HepG2 (cell line): ENCODE results near the gene CSTF1. TPM values are rescaled to one million over a fixed set of nuclear protein-coding genes. Genes with fewer than 3 reads are reported as not detected.
A peak's percentile ranks its signal among the peaks of the same experiment; 100 is the strongest.

Experiments used
- ARNT2 ChIP-seq: sonication (generic); formaldehyde crosslinking; IDR thresholded peaks from 2 replicates; pipeline ENCODE4 v1.8.0; 2022; ENCODE audit warnings: mild to moderate bottlenecking, low read depth, missing genetic modification reagents, moderate library complexity
- CEBPB ChIP-seq: IDR thresholded peaks from 2 replicates; pipeline ENCODE4 v1.6.1; 2011; ENCODE audit warnings: low read depth, low read length, improper control_type of control experiment, borderline replicate concordance
- CHCHD3 ChIP-seq: sonication (generic); formaldehyde crosslinking; IDR thresholded peaks from 2 replicates; pipeline ENCODE4 v1.8.0; 2022; ENCODE audit warnings: mild to moderate bottlenecking, missing genetic modification reagents, moderate library complexity
- CHD2 ChIP-seq: IDR thresholded peaks from 2 replicates; pipeline ENCODE4 v1.6.1; 2011; ENCODE audit warnings: low read depth, low read length, improper control_type of control experiment
- JDP2 ChIP-seq: sonication (generic); formaldehyde crosslinking; IDR thresholded peaks from 2 replicates; pipeline ENCODE4 v1.8.1; 2022; ENCODE audit warnings: missing genetic modification reagents, borderline replicate concordance
- NPAS2 ChIP-seq: sonication (generic); formaldehyde crosslinking; IDR thresholded peaks from 2 replicates; pipeline ENCODE4 v1.8.0; 2022; ENCODE audit warnings: mild to moderate bottlenecking, missing genetic modification reagents, borderline replicate concordance
- RXRA ChIP-seq: sonication (generic); formaldehyde crosslinking; IDR thresholded peaks from 2 replicates; pipeline ENCODE4 v1.5.1; 2020; ENCODE audit warnings: missing genetic modification reagents
- SNRNP70 ChIP-seq: fragments of 200-400 bp; formaldehyde crosslinking; IDR thresholded peaks from 2 replicates; pipeline ENCODE4 v1.6.1; 2017; ENCODE audit warnings: mild to moderate bottlenecking, low read depth, low read length, moderate library complexity
- ZNF12 ChIP-seq: sonication (generic); formaldehyde crosslinking; IDR thresholded peaks from 2 replicates; pipeline ENCODE4 v1.5.0; 2020; ENCODE audit warnings: missing genetic modification reagents
- ZNF563 ChIP-seq: sonication (generic); formaldehyde crosslinking; IDR thresholded peaks from 2 replicates; pipeline ENCODE4 v1.8.0; 2022; ENCODE audit warnings: mild to moderate bottlenecking, moderate library complexity, missing genetic modification reagents
- ZNF569 ChIP-seq: sonication (generic); formaldehyde crosslinking; IDR thresholded peaks from 2 replicates; pipeline ENCODE4 v1.5.0; 2020; ENCODE audit warnings: mild to moderate bottlenecking, missing genetic modification reagents, moderate library complexity, borderline replicate concordance
- ZNF652 ChIP-seq: IDR thresholded peaks from 2 replicates; pipeline ENCODE4 v1.6.1; 2016; ENCODE audit warnings: low read depth, borderline replicate concordance
- ZNF674 ChIP-seq: sonication (generic); formaldehyde crosslinking; IDR thresholded peaks from 2 replicates; pipeline ENCODE4 v1.5.0; 2020; ENCODE audit warnings: low read depth, mild to moderate bottlenecking, missing genetic modification reagents
- ZNF788 ChIP-seq: sonication (generic); formaldehyde crosslinking; IDR thresholded peaks from 2 replicates; pipeline ENCODE4 v1.5.0; 2020; ENCODE audit warnings: mild to moderate bottlenecking, missing genetic modification reagents, borderline replicate concordance
- ZNF879 ChIP-seq: sonication (generic); formaldehyde crosslinking; IDR thresholded peaks from 2 replicates; pipeline ENCODE4 v1.8.1; 2023; ENCODE audit warnings: missing genetic modification reagents
- ZSCAN29 ChIP-seq: sonication (generic); formaldehyde crosslinking; conservative IDR thresholded peaks from 2 replicates; pipeline ENCODE4 v1.4.0; 2020; ENCODE audit warnings: mild to moderate bottlenecking, missing genetic modification reagents
- polyA plus RNA-seq, 8 experiments: library from polyadenylated mRNA; depleted of rRNA in 3 of 8; stranded (reverse) in 7 of 8; unstranded in 1 of 8; fragments of >200 nt; fragmentation: Illumina TruSeq in 4 of 8; extraction: Trizol in 4 of 8; gene quantifications; 2 replicates each; pipeline versions ENCODE4 v1.2.1 to v1.2.3, GENCODE V29; 2011 to 2016; ENCODE audit warnings: low read depth in 4 of 8, missing spikeins in 1 of 8, mixed read lengths in 1 of 8; ENCODE audit not compliant: insufficient read depth in 1 of 8
- total RNA-seq, 5 experiments: library from RNA; depleted of rRNA; stranded (reverse); fragments of >200 nt; fragmentation: Illumina TruSeq; extraction: Trizol; gene quantifications; 2 replicates each; pipeline ENCODE4 v1.2.3, GENCODE V29; 2016; ENCODE audit warnings: low read depth in 1 of 5
- TF ChIP-seq, protein P1 (sequence below): sonication (generic); formaldehyde crosslinking; IDR thresholded peaks from 2 replicates; pipeline ENCODE4 v1.5.1; 2020; ENCODE audit warnings: missing genetic modification reagents, mild to moderate bottlenecking, borderline replicate concordance
- TF ChIP-seq, protein P2 (sequence below): sonication (generic); formaldehyde crosslinking; IDR thresholded peaks from 2 replicates; pipeline ENCODE4 v1.4.0; 2020; ENCODE audit warnings: missing genetic modification reagents
- TF ChIP-seq, protein P3 (sequence below): sonication (generic); formaldehyde crosslinking; IDR thresholded peaks from 2 replicates; pipeline ENCODE4 v1.4.0; 2020; ENCODE audit warnings: mild to moderate bottlenecking, missing genetic modification reagents
- TF ChIP-seq, protein P4 (sequence below): sonication (generic); formaldehyde crosslinking; IDR thresholded peaks from 2 replicates; pipeline ENCODE4 v1.4.0; 2020; ENCODE audit warnings: mild to moderate bottlenecking, missing genetic modification reagents
- TF ChIP-seq, protein P5 (sequence below): sonication (generic); formaldehyde crosslinking; IDR thresholded peaks from 2 replicates; pipeline ENCODE4 v1.8.1; 2023; ENCODE audit warnings: mild to moderate bottlenecking, missing genetic modification reagents

The CSTF1 gene
- total and polyA plus RNA-seq, 2 of the 13 experiments (the other 11 are each of a cell fraction or from before 2014, with no cell fraction given), result 70.9 to 100 TPM

DNA sequence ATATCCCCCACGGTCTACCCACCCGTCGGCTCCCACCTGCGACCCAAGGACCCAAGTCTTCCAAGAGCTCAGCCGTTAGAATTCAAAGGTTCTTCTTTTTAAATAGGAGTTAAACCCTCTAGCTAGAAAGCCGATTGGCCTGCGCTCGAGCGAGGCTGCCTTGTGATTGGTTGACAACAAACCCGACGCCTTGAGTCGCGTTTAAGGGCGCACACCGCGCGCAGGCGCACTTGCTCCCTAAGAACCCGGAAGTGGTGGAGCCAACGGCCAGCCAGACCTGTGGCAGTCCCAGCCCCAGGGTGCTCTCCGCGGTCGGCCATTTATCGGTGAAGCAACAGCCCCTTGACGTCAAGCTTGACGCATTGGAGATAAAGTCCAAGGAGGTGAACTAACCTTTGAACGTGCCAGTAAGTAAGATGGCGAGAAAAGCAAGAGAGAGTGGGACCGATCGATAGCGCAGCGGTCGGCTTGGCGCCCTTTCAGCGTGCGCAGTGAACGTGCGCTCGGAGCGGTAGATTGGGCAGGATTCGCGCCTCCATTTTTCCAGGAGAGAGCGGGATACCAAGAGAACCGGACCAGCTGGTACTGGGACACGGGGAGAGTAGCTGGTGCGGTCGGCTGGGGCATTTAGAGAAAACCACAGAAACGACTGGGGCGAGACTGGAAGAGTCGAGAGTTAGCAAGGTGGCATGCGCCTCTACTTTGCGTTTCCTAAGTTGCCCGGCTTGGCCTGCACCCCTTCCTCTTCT is at the start of gene CSTF1, which contains the start of gene AURKA (continued):
- TF ChIP-seq CEBPB (peak; percentile 100), ARNT2 (peak; percentile 98), ZNF563 (CRISPR knock-in tag) (peak; percentile 72), SNRNP70 (no peak), JDP2 (CRISPR knock-in tag) (no peak; the same call in 1 of the 2 replicates), ZNF652 (CRISPR knock-in tag) (peak; percentile 68; the same call in 1 of the 2 replicates), ZNF879 (CRISPR knock-in tag) (peak; percentile 93), ZSCAN29 (CRISPR knock-in tag) (peak; percentile 92), ZNF788 (peak; percentile 98; the same call in 1 of the 2 replicates), ZNF569 (CRISPR knock-in tag) (peak; percentile 42; the same call in 1 of the 2 replicates), ZNF674 (CRISPR knock-in tag) (no peak), ZNF12 (no peak; the same call in 1 of the 2 replicates), CHD2 (no peak), RXRA (CRISPR knock-in tag) (peak; percentile 96), NPAS2 (CRISPR knock-in tag) (no peak), CHCHD3 (CRISPR knock-in tag) (peak; percentile 78)
- TF ChIP-seq, protein P1, sequence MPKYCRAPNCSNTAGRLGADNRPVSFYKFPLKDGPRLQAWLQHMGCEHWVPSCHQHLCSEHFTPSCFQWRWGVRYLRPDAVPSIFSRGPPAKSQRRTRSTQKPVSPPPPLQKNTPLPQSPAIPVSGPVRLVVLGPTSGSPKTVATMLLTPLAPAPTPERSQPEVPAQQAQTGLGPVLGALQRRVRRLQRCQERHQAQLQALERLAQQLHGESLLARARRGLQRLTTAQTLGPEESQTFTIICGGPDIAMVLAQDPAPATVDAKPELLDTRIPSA, result peak; percentile 89; the same call in 1 of the 2 replicates
- TF ChIP-seq, protein P2, sequence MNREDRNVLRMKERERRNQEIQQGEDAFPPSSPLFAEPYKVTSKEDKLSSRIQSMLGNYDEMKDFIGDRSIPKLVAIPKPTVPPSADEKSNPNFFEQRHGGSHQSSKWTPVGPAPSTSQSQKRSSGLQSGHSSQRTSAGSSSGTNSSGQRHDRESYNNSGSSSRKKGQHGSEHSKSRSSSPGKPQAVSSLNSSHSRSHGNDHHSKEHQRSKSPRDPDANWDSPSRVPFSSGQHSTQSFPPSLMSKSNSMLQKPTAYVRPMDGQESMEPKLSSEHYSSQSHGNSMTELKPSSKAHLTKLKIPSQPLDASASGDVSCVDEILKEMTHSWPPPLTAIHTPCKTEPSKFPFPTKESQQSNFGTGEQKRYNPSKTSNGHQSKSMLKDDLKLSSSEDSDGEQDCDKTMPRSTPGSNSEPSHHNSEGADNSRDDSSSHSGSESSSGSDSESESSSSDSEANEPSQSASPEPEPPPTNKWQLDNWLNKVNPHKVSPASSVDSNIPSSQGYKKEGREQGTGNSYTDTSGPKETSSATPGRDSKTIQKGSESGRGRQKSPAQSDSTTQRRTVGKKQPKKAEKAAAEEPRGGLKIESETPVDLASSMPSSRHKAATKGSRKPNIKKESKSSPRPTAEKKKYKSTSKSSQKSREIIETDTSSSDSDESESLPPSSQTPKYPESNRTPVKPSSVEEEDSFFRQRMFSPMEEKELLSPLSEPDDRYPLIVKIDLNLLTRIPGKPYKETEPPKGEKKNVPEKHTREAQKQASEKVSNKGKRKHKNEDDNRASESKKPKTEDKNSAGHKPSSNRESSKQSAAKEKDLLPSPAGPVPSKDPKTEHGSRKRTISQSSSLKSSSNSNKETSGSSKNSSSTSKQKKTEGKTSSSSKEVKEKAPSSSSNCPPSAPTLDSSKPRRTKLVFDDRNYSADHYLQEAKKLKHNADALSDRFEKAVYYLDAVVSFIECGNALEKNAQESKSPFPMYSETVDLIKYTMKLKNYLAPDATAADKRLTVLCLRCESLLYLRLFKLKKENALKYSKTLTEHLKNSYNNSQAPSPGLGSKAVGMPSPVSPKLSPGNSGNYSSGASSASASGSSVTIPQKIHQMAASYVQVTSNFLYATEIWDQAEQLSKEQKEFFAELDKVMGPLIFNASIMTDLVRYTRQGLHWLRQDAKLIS (CRISPR knock-in tag), result peak; percentile 80; the same call in 1 of the 2 replicates
- TF ChIP-seq, protein P3, sequence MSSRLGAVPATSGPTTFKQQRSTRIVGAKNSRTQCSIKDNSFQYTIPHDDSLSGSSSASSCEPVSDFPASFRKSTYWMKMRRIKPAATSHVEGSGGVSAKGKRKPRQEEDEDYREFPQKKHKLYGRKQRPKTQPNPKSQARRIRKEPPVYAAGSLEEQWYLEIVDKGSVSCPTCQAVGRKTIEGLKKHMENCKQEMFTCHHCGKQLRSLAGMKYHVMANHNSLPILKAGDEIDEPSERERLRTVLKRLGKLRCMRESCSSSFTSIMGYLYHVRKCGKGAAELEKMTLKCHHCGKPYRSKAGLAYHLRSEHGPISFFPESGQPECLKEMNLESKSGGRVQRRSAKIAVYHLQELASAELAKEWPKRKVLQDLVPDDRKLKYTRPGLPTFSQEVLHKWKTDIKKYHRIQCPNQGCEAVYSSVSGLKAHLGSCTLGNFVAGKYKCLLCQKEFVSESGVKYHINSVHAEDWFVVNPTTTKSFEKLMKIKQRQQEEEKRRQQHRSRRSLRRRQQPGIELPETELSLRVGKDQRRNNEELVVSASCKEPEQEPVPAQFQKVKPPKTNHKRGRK (CRISPR knock-in tag), result no peak
- TF ChIP-seq, protein P4, sequence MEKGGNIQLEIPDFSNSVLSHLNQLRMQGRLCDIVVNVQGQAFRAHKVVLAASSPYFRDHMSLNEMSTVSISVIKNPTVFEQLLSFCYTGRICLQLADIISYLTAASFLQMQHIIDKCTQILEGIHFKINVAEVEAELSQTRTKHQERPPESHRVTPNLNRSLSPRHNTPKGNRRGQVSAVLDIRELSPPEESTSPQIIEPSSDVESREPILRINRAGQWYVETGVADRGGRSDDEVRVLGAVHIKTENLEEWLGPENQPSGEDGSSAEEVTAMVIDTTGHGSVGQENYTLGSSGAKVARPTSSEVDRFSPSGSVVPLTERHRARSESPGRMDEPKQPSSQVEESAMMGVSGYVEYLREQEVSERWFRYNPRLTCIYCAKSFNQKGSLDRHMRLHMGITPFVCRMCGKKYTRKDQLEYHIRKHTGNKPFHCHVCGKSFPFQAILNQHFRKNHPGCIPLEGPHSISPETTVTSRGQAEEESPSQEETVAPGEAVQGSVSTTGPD, result 0 out of 2 replicates have a peak, but pooled peaks have one; percentile 33
- TF ChIP-seq, protein P5, sequence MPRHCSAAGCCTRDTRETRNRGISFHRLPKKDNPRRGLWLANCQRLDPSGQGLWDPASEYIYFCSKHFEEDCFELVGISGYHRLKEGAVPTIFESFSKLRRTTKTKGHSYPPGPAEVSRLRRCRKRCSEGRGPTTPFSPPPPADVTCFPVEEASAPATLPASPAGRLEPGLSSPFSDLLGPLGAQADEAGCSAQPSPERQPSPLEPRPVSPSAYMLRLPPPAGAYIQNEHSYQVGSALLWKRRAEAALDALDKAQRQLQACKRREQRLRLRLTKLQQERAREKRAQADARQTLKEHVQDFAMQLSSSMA (CRISPR knock-in tag), result peak; percentile 97
